ENCODE measurements around the gene TIMM23.

DNA sequence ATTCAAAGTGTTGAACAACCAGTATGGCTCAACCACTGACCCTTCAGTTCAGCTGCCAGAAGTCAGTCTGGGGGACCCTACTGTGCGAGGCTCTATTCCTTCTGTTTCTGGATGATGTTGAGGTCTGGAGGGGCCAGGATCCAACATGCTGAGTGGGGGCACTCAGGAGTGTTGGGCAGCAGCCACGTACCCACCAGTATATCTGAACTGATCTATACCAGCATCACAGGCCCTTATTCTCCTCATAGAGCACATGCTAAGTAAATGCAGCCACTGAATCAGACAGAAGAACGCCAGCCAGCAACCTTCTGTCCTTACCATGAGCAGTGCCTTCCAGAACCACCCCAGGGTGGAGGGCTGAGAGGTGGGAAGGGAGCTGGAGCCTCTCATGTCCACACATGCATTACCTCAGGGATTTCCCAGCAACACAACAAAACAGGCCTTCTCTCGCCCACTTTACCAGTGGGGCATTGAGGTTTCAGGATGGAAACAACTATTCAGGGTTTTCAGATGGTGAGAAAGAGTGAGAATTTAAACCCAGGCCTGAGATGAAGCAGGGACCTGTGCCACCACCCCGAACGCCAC, 80.6 kb downstream of the TIMM23 start:
- no peak for TF ChIP-seq CTCF (IDR thresholded peaks at IDR 0.05)
- no peak for TF ChIP-seq ZNF263 (CRISPR knock-in tag; IDR thresholded peaks at IDR 0.05; ENCODE audit: low read depth)
- no peak for TF ChIP-seq TEAD4 (CRISPR knock-in tag; IDR thresholded peaks at IDR 0.05)
- TF ChIP-seq, protein P1, sequence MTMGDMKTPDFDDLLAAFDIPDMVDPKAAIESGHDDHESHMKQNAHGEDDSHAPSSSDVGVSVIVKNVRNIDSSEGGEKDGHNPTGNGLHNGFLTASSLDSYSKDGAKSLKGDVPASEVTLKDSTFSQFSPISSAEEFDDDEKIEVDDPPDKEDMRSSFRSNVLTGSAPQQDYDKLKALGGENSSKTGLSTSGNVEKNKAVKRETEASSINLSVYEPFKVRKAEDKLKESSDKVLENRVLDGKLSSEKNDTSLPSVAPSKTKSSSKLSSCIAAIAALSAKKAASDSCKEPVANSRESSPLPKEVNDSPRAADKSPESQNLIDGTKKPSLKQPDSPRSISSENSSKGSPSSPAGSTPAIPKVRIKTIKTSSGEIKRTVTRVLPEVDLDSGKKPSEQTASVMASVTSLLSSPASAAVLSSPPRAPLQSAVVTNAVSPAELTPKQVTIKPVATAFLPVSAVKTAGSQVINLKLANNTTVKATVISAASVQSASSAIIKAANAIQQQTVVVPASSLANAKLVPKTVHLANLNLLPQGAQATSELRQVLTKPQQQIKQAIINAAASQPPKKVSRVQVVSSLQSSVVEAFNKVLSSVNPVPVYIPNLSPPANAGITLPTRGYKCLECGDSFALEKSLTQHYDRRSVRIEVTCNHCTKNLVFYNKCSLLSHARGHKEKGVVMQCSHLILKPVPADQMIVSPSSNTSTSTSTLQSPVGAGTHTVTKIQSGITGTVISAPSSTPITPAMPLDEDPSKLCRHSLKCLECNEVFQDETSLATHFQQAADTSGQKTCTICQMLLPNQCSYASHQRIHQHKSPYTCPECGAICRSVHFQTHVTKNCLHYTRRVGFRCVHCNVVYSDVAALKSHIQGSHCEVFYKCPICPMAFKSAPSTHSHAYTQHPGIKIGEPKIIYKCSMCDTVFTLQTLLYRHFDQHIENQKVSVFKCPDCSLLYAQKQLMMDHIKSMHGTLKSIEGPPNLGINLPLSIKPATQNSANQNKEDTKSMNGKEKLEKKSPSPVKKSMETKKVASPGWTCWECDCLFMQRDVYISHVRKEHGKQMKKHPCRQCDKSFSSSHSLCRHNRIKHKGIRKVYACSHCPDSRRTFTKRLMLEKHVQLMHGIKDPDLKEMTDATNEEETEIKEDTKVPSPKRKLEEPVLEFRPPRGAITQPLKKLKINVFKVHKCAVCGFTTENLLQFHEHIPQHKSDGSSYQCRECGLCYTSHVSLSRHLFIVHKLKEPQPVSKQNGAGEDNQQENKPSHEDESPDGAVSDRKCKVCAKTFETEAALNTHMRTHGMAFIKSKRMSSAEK (CRISPR knock-in tag; IDR thresholded peaks at IDR 0.05; ENCODE audit: borderline replicate concordance), result no peak
- no peak for TF ChIP-seq RELA (CRISPR knock-in tag; IDR thresholded peaks at IDR 0.05; ENCODE audit: borderline replicate concordance)
- TF ChIP-seq FOXJ3 (CRISPR knock-in tag; IDR thresholded peaks at IDR 0.05; ENCODE audit: borderline replicate concordance), result no peak
- no peak for TF ChIP-seq SP1 (CRISPR knock-in tag; conservative IDR thresholded peaks at IDR 0.05)
- no peak for TF ChIP-seq STAT6 (CRISPR knock-in tag; conservative IDR thresholded peaks at IDR 0.05; ENCODE audit: low read depth)
- TF ChIP-seq ESRRA (CRISPR knock-in tag; IDR thresholded peaks at IDR 0.05; ENCODE audit: borderline replicate concordance), result no peak
- TF ChIP-seq ZNF219 (CRISPR knock-in tag; IDR thresholded peaks at IDR 0.05; ENCODE audit: borderline replicate concordance), result no peak
- no peak for TF ChIP-seq GTF2I (CRISPR knock-in tag; conservative IDR thresholded peaks at IDR 0.05)

All from WTC11 (cell line).